GM13977 (cell line): ENCODE data around the gene DPY19L3.

ENCODE experiments used
- DNase-seq: peaks from one replicate; pipeline ENCODE4 v3.0.0; 2012; ENCODE audit warnings: low spot score
- in situ Hi-C: fragments of 300-500 bp; cut with MboI; formaldehyde crosslinking; loops from one replicate; pipeline ENCODE4 v1.12.0; 2022; ENCODE audit warnings: low sequenced_read_pairs, low pct_unique_long_range_greater_than_20kb, mixed read lengths, inconsistent platforms; ENCODE audit not compliant: unreplicated experiment
- TF ChIP-seq, protein P1 (sequence below): IDR thresholded peaks from 2 replicates; pipeline ENCODE4 v1.5.1; 2012; ENCODE audit warnings: mild to moderate bottlenecking, control low read depth; ENCODE audit not compliant: insufficient read depth; ENCODE audit errors: extremely low read depth, missing control alignments

DPY19L3 gene

DNA sequence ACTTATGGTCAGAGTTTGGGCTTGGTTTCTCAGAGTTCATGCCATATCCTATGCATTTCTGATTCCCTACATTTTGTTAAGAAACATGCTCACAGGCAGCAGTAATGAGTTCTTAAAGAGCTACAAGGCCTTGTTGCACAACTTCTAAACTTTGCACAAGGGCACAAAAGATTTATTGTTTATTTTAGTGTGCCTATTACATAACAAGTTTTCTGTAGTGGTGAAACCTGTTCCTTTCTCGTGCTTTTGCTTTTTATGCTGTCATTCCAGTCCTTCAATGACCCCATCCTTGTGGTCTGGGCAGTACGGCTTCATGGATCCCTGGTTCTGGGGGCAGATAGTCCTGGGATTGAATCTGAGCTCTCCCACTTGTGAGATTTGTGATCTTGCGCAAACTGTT, 42.4 kb upstream of the DPY19L3 start:
- TF ChIP-seq, protein P1, sequence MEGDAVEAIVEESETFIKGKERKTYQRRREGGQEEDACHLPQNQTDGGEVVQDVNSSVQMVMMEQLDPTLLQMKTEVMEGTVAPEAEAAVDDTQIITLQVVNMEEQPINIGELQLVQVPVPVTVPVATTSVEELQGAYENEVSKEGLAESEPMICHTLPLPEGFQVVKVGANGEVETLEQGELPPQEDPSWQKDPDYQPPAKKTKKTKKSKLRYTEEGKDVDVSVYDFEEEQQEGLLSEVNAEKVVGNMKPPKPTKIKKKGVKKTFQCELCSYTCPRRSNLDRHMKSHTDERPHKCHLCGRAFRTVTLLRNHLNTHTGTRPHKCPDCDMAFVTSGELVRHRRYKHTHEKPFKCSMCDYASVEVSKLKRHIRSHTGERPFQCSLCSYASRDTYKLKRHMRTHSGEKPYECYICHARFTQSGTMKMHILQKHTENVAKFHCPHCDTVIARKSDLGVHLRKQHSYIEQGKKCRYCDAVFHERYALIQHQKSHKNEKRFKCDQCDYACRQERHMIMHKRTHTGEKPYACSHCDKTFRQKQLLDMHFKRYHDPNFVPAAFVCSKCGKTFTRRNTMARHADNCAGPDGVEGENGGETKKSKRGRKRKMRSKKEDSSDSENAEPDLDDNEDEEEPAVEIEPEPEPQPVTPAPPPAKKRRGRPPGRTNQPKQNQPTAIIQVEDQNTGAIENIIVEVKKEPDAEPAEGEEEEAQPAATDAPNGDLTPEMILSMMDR, result no peak
- in situ Hi-C loops, result no loop called here
- DNase-seq, result no peak

DNA sequence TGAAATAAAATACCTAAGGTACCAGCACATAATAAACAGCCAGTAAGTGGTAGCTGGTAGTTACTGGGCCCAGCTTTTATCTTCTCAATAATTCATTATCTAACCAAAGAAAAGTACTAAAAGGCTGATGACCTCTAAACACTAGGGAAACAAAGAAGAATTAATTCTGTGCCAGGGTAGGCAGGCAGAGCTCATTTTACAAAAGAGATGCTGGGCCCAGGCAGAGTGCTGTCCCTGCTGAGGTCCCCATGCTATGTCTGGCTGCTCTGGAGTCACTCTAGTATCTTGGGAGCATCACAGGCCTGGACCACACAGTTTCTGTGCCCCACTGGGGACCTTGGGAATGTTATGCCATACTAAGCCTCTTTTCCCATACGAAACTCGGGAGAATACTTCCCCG, 41.9 kb upstream of the DPY19L3 start:
- DNase-seq, result no peak
- in situ Hi-C loops, result no loop called here
- TF ChIP-seq, protein P1, result no peak

DNA sequence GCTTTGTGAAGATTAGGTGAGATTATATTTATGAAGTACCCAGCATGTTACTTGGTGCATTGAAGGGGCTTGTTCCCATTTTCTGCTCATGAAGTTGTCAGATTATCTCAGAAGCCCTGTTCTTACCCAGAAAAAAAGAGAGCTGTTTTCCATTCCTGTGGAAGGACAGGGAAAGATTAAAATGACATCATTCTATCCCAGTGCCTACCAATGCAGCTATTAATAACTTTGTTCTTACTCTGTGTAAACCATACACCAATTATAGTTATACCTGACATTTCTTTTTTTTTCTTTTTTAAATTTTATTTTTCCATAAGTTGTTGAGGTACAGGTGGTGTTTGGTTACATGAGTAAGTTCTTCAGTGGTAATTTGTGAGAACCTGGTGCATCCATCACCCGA, 41.5 kb upstream of the DPY19L3 start:
- TF ChIP-seq, protein P1, result no peak
- DNase-seq, result no peak
- in situ Hi-C loops, result no loop called here

DNA sequence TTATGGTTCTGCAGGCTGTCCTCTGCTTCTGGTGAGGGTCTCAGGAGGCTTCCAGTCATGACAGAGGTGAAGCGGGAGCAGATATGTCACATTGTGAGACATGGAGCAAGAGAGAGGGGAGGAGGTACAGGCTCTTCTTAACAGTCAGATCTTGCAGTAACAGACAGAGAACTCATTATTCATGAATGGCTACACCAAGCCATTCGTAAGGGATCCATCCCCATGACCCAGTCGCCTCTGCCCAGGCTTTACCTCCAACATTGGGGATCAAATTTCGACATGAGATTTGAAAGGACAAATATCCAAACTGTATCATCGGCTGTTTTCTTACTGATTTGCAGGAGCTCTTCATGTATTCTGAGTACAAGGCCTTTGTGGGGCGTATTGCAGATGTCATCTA, 38.5 kb upstream of the DPY19L3 start:
- TF ChIP-seq, protein P1, result no peak
- DNase-seq, result no peak
- in situ Hi-C loops, result no loop called here

DNA sequence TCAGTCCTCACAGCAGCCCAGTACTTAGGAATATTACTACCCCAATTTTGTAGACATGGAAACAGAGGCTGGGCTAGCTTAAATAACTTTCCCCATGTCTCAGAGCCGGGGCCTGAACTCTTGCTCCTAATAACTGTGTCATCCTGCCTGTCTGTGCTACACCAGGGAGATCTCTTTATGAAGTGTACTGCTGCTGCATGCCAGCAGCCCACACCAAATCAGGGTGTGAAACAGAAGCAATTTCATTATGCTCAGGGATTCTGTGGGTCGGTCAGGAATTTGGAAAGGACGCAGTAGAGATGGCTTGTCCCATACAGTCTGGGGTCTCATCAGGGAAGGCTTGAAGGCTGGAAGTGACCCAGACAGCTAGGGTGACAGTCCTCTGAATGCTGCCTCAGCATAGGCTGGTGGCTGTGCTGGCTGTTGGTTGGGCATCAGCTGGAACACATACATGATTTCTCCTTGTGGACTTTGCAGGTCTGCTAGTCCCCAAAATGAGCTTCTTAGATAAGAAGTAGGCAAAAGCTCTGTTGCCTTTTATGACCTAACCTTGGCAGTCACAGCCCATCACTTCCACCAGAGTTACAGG, 37.5 kb upstream of the DPY19L3 start:
- in situ Hi-C loops, result no loop called here
- TF ChIP-seq, protein P1, result no peak
- DNase-seq, result no peak

DNA sequence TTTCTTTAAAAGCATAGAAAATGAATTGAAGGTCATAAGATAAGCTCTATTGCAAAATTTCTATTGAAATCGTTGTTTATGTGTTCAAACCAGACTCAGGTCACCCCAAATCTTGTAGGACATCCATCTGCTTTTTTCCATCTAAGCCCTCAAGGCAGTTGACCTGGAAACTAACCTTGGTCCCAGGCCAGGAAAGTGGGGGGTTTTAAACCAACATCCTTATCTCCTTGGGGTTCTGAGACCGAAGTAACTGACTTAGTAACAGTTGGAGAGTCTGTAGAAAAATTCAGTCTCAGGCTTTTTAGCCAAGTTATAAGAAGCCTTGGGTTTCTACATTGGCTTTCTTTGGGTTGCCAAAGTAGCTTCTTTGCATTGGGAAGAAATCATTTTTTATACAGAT, 36.8 kb upstream of the DPY19L3 start:
- in situ Hi-C loops, result no loop called here
- no peak for DNase-seq
- TF ChIP-seq, protein P1, result no peak
